GM19468 (cell line): ENCODE results near the gene INVS.
"Not testable (repeated sequence)": the region's sequence is repeated elsewhere in the genome, so short reads cannot be mapped to it uniquely, and the experiment has no call there.

Experiments used
- ATAC-seq: cut with Tn5 transposase; IDR thresholded peaks from one replicate; pipeline ENCODE4 v1.9.1; 2021; ENCODE audit warnings: mild to moderate bottlenecking, moderate library complexity, moderate number of reproducible peaks; ENCODE audit not compliant: unreplicated experiment; ENCODE audit errors: extremely low read depth

Gene INVS

GRCh38 chr9:100076256-100076655, 22.8 kb upstream of the INVS start:
- not testable (repeated sequence) for ATAC-seq

GRCh38 chr9:100082782-100083181, 16.3 kb upstream of the INVS start:
- no peak for ATAC-seq

GRCh38 chr9:100083448-100084127, 15.5 kb upstream of the INVS start:
- peak; percentile 11 for ATAC-seq

GRCh38 chr9:100084128-100084453, 15.0 kb upstream of the INVS start:
- ATAC-seq, result peak; percentile 14

GRCh38 chr9:100084734-100085133, 14.3 kb upstream of the INVS start:
- ATAC-seq, result peak; percentile 83

- no peak for ATAC-seq
These were observed 12.9 kb upstream of the INVS start for GRCh38 chr9:100086097-100086635.

GRCh38 chr9:100087218-100087617, 11.8 kb upstream of the INVS start:
- no peak for ATAC-seq

- no peak for ATAC-seq
These were observed 10.8 kb upstream of the INVS start for GRCh38 chr9:100088202-100088601.

- ATAC-seq, result no peak
These were observed 8.2 kb upstream of the INVS start for GRCh38 chr9:100090880-100091279.

GRCh38 chr9:100091650-100092049, 7.4 kb upstream of the INVS start:
- ATAC-seq, result no peak

- ATAC-seq, result no peak
These were observed 7.0 kb upstream of the INVS start for GRCh38 chr9:100092066-100092465.

GRCh38 chr9:100094411-100094810, 4.6 kb upstream of the INVS start:
- not testable (repeated sequence) for ATAC-seq

GRCh38 chr9:100096378-100096916, 2.6 kb upstream of the INVS start:
- ATAC-seq, result no peak

- ATAC-seq, result no peak
These were observed 777 bp upstream of the INVS start for GRCh38 chr9:100098046-100098886.

- ATAC-seq, result no peak
These were observed 639 bp downstream of the INVS start for GRCh38 chr9:100099722-100100042.

- ATAC-seq, result no peak
These were observed 1.2 kb downstream of the INVS start for GRCh38 chr9:100100146-100100667.

- ATAC-seq, result no peak
These were observed 2.6 kb downstream of the INVS start for GRCh38 chr9:100101608-100102007.

GRCh38 chr9:100104314-100104713, 5.3 kb downstream of the INVS start:
- ATAC-seq, result no peak

GRCh38 chr9:100105861-100106260, 6.8 kb downstream of the INVS start:
- ATAC-seq, result no peak

- no peak for ATAC-seq
These were observed 7.6 kb downstream of the INVS start for GRCh38 chr9:100106616-100107015.

GRCh38 chr9:100108559-100108958, 9.5 kb downstream of the INVS start:
- no peak for ATAC-seq
